Spleen (tissue), 11 donors: ENCODE measurements around the gene SCAMP4. TPM values are rescaled to one million over a fixed set of nuclear protein-coding genes. Genes with fewer than 3 reads are reported as not detected.
A peak's percentile ranks its signal among the peaks of the same experiment; 100 is the strongest.

Source experiments
- DNase-seq: peaks from one replicate; pipeline ENCODE4 v3.0.0-alpha.2; 2020
- H3K27ac ChIP-seq, 8 donors: fragments of 200-600 bp; sonication (generic) in 7 of 8; 1 replicate in 4 of 8; 2 replicates in 4 of 8; pipeline versions ENCODE4 v1.5.0 to v1.8.0; 2016 to 2021; ENCODE audit warnings: inconsistent platforms in 4 of 8, mild to moderate bottlenecking in 4 of 8, moderate library complexity in 1 of 8
- H3K27me3 ChIP-seq, 7 donors: fragments of 200-600 bp; sonication (generic) in 6 of 7; replicated peaks in 1 of 7; 1 replicate in 4 of 7; 2 replicates in 3 of 7; pipeline versions ENCODE4 v1.5.0 to v1.8.0; 2016 to 2021; ENCODE audit warnings: inconsistent platforms in 3 of 7, mild to moderate bottlenecking in 1 of 7
- H3K36me3 ChIP-seq, 6 donors: fragments of 200-600 bp; sonication (generic) in 5 of 6; 1 replicate in 4 of 6; 2 replicates in 2 of 6; pipeline versions ENCODE4 v1.5.0 to v1.8.0; 2016 to 2021; ENCODE audit warnings: inconsistent platforms in 2 of 6
- H3K4me1 ChIP-seq, 6 donors: fragments of 200-600 bp; sonication (generic) in 5 of 6; 1 replicate in 3 of 6; 2 replicates in 3 of 6; pipeline versions ENCODE4 v1.5.0 to v1.8.0; 2016 to 2021; ENCODE audit warnings: inconsistent platforms in 3 of 6
- H3K4me3 ChIP-seq, 8 donors: fragments of 200-600 bp; sonication (generic) in 7 of 8; 1 replicate in 4 of 8; 2 replicates in 4 of 8; pipeline versions ENCODE4 v1.5.0 to v1.8.0; 2016 to 2021; ENCODE audit warnings: inconsistent platforms in 4 of 8, mild to moderate bottlenecking in 4 of 8, moderate library complexity in 2 of 8
- H3K9me3 ChIP-seq, 8 donors: fragments of 200-600 bp; sonication (generic) in 7 of 8; 1 replicate in 4 of 8; 2 replicates in 4 of 8; pipeline versions ENCODE4 v1.5.0 to v1.8.0; 2016 to 2021; ENCODE audit warnings: inconsistent platforms in 4 of 8
- POLR2A ChIP-seq, 3 donors: fragments of 450-650 bp; IDR thresholded peaks; one replicate each; pipeline ENCODE4 v1.5.1; 2017; ENCODE audit warnings: antibody characterized with exemption in 3 of 3, mild to moderate bottlenecking in 1 of 3
- POLR2AphosphoS5 ChIP-seq, 3 donors: sonication (generic); formaldehyde crosslinking; IDR thresholded peaks; one replicate each; pipeline ENCODE4 v1.5.1; 2017; ENCODE audit warnings: antibody characterized with exemption in 3 of 3
- WGBS, 5 donors: extraction: QIAGEN DNeasy Blood & Tissue Kit in 3 of 5; methylation state at CpG; one replicate each; pipeline versions ENCODE4 v1.1.5 to v1.1.7; 2013 to 2018; 5-methylcytosine and 5-hydroxymethylcytosine counted together
- intact Hi-C: fragments of 100-400 bp; cut with DNase I; formaldehyde crosslinking; loops from one replicate; pipeline ENCODE4 v1.15.0; 2023; ENCODE audit warnings: low total_unique reads
- polyA plus RNA-seq, 3 donors: library from polyadenylated mRNA; stranded (reverse); fragments of 200-250 nt; gene quantifications; one replicate each; pipeline ENCODE4 v1.2.1, GENCODE V29; 2013
- total RNA-seq, 7 donors: library from RNA; depleted of rRNA in 3 of 7; stranded (reverse); fragments of >200 nt in 3 of 7; fragmentation: NEBNext Ultra II Directional in 4 of 7; extraction: Animal tissue kit (Norgen Biotek cat#: 25700) in 4 of 7; gene quantifications; one replicate each; pipeline versions ENCODE4 v1.1.0 to v1.2.1, GENCODE V29; 2016 to 2021
- TF ChIP-seq, protein P1 (sequence below), 11 experiments: fragments of 200-600 bp in 7 of 11; fragments of 450-650 bp in 4 of 11; sonication (generic) in 4 of 11; IDR thresholded peaks in 8 of 11; conservative IDR thresholded peaks in 3 of 11; 1 replicate in 7 of 11; 2 replicates in 4 of 11; pipeline versions ENCODE4 v1.4.0 to v1.8.0; 2016 to 2021; ENCODE audit warnings: antibody characterized with exemption in 11 of 11, inconsistent platforms in 4 of 11, mild to moderate bottlenecking in 1 of 11
- donor health status: healthy with polysubstance abuse.
- donor health status: DM: no; HTN: no; CAD: no; lungs with moderate emphysema.
- donor health status: DM: no; HTN: no; CAD: no.
- donor health status: Bipolar disorder and iron deficiency.
- donor health status: healthy.
- donor health status: DM: no; HTN: no; CAD: no.
- donor health status: DM: yes; HTN: yes; CAD: no.

SCAMP4 gene
- total and polyA plus RNA-seq, 10 donors: 13.0 to 92.2 (median 51.8) TPM

DNA sequence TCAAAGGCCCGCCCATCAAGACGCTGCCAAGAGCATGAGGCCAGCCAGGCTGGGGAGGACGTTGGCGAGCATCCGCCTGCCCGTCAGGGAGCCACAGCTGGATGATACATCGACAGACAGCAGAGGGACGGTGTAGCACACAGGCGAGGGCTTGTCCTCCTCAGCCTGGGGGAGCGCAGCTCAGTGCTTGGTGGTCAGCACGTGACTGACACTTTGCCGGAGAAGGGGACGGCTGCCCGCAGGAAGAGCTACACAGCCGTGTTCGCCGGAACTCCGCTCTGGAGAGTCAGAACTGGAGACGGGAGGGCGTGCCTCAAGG is 69.9 kb downstream of the SCAMP4 start:
- no peak for DNase-seq
- Histone ChIP-seq H3K27ac (no peak overlapping the region), H3K36me3 (peaks cover 0 to 97% (median 60%) of the 10 kb centered on the region in 6 donors), H3K4me1 (peaks cover 0 to 26% (median 2%) of the 10 kb centered on the region in 6 donors), H3K9me3 (no peaks in the 10 kb centered on the region), H3K4me3 (no peak overlapping the region), H3K27me3 (no peaks in the 10 kb centered on the region)
- WGBS, 5 donors: 82 to 93% (median 91%) methylated on average over 19 to 20 of the region's 20 CpGs
- TF ChIP-seq POLR2AphosphoS5 (IDR thresholded peaks at IDR 0.05) (peak in 1 of 3 donors; percentile 64), POLR2A (IDR thresholded peaks at IDR 0.05) (no peak)
- TF ChIP-seq, protein P1, sequence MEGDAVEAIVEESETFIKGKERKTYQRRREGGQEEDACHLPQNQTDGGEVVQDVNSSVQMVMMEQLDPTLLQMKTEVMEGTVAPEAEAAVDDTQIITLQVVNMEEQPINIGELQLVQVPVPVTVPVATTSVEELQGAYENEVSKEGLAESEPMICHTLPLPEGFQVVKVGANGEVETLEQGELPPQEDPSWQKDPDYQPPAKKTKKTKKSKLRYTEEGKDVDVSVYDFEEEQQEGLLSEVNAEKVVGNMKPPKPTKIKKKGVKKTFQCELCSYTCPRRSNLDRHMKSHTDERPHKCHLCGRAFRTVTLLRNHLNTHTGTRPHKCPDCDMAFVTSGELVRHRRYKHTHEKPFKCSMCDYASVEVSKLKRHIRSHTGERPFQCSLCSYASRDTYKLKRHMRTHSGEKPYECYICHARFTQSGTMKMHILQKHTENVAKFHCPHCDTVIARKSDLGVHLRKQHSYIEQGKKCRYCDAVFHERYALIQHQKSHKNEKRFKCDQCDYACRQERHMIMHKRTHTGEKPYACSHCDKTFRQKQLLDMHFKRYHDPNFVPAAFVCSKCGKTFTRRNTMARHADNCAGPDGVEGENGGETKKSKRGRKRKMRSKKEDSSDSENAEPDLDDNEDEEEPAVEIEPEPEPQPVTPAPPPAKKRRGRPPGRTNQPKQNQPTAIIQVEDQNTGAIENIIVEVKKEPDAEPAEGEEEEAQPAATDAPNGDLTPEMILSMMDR (IDR thresholded peaks at IDR 0.05 in 8 of 11, conservative IDR thresholded peaks at IDR 0.05 in 3 of 11): no peak
- intact Hi-C loops: no loop called here

Other genes with a start within 250 kb of the SCAMP4 start
- gene ONECUT3, start 151.9 kb upstream of the SCAMP4 start, total RNA-seq: not detected
- gene ONECUT3, start 151.9 kb upstream of the SCAMP4 start, polyA plus RNA-seq: not detected
- 10 to 100 TPM in 1 of 7 donors, 1 to 10 TPM in 6; 5.4 to 10.1 (median 7.3) TPM for gene ATP8B3, start 93.1 kb upstream of the SCAMP4 start, total RNA-seq
- gene ATP8B3, start 93.1 kb upstream of the SCAMP4 start, polyA plus RNA-seq: 1 to 10 TPM; 1.9 to 3.9 (median 2.3) TPM
- 10 to 100 TPM; 35.7 to 88.1 (median 59.2) TPM for gene REXO1, start 56.9 kb upstream of the SCAMP4 start, total RNA-seq
- gene REXO1, start 56.9 kb upstream of the SCAMP4 start, polyA plus RNA-seq: 10 to 100 TPM; 13.4 to 52.3 (median 27.4) TPM
- 10 to 100 TPM; 12.9 to 39.0 (median 29.5) TPM for gene KLF16, start 41.8 kb upstream of the SCAMP4 start, total RNA-seq
- gene KLF16, start 41.8 kb upstream of the SCAMP4 start, polyA plus RNA-seq: 10 to 100 TPM in 1 of 3 donors, 1 to 10 TPM in 2; 7.1 to 19.5 (median 8.1) TPM
- gene ABHD17A, start 19.9 kb upstream of the SCAMP4 start, total RNA-seq: 100 to 1,000 TPM in 2 of 7 donors, 10 to 100 TPM in 5; 73.4 to 104 (median 83.0) TPM
- gene ABHD17A, start 19.9 kb upstream of the SCAMP4 start, polyA plus RNA-seq: 100 to 1,000 TPM in 1 of 3 donors, 10 to 100 TPM in 2; 80.4 to 107 (median 88.1) TPM
- 10 to 100 TPM in 2 of 7 donors, 1 to 10 TPM in 5; 6.4 to 11.0 (median 8.3) TPM for gene ADAT3, start within 50 bp of the SCAMP4 start, total RNA-seq
- gene ADAT3, start within 50 bp of the SCAMP4 start, polyA plus RNA-seq: 1 to 10 TPM; 3.2 to 9.4 (median 4.0) TPM
- 100 to 1,000 TPM in 3 of 7 donors, 10 to 100 TPM in 4; 72.2 to 115 (median 88.6) TPM for gene CSNK1G2, start 35.8 kb downstream of the SCAMP4 start, total RNA-seq
- gene CSNK1G2, start 35.8 kb downstream of the SCAMP4 start, polyA plus RNA-seq: 100 to 1,000 TPM in 1 of 3 donors, 10 to 100 TPM in 2; 52.5 to 120 (median 99.1) TPM
- gene BTBD2, start 110.3 kb downstream of the SCAMP4 start, total RNA-seq: 10 to 100 TPM; 47.6 to 77.1 (median 65.5) TPM
- gene BTBD2, start 110.3 kb downstream of the SCAMP4 start, polyA plus RNA-seq: 10 to 100 TPM; 29.1 to 53.0 (median 31.2) TPM
- 100 to 1,000 TPM; 212 to 389 (median 265) TPM for gene MKNK2, start 145.8 kb downstream of the SCAMP4 start, total RNA-seq
- 100 to 1,000 TPM in 1 of 3 donors, 10 to 100 TPM in 2; 88.2 to 154 (median 90.0) TPM for gene MKNK2, start 145.8 kb downstream of the SCAMP4 start, polyA plus RNA-seq
- gene MOB3A, start 190.9 kb downstream of the SCAMP4 start, total RNA-seq: 100 to 1,000 TPM in 5 of 7 donors, 10 to 100 TPM in 2; 80.8 to 161 (median 124) TPM
- gene MOB3A, start 190.9 kb downstream of the SCAMP4 start, polyA plus RNA-seq: 10 to 100 TPM; 24.2 to 48.7 (median 37.6) TPM
- gene IZUMO4, start 191.5 kb downstream of the SCAMP4 start, total RNA-seq: 1 to 10 TPM; 1.9 to 5.8 (median 3.7) TPM
- gene IZUMO4, start 191.5 kb downstream of the SCAMP4 start, polyA plus RNA-seq: 10 to 100 TPM; 13.6 to 25.9 (median 16.7) TPM
- 100 to 1,000 TPM in 4 of 7 donors, 10 to 100 TPM in 3; 89.3 to 112 (median 100) TPM for gene AP3D1, start 246.2 kb downstream of the SCAMP4 start, total RNA-seq
- 10 to 100 TPM; 32.8 to 80.1 (median 43.2) TPM for gene AP3D1, start 246.2 kb downstream of the SCAMP4 start, polyA plus RNA-seq